Aorta (tissue), 5 donors: ENCODE measurements around the gene BTRC. TPM values are rescaled to one million over a fixed set of nuclear protein-coding genes. Genes with fewer than 3 reads are reported as not detected.
A peak's percentile ranks its signal among the peaks of the same experiment; 100 is the strongest.

Source experiments
- ATAC-seq: fragments of 200-7000 bp; cut with Tn5 transposase; one replicate; pipeline ENCODE4 v1.9.1; 2022; ENCODE audit warnings: moderate library complexity; ENCODE audit not compliant: low FRiP score
- DNase-seq, 2 donors: peaks; one replicate each; pipeline ENCODE4 v3.0.0-alpha.2; 2020
- H3K27ac ChIP-seq, 2 donors: one replicate each; pipeline ENCODE4 v1.5.1; 2013; ENCODE audit warnings: low read length in 2 of 2, mild to moderate bottlenecking in 2 of 2, moderate library complexity in 2 of 2, control low read depth in 1 of 2, inconsistent platforms in 1 of 2, low read depth in 1 of 2
- H3K27me3 ChIP-seq, 2 donors: one replicate each; pipeline ENCODE4 v1.6.1; 2013; ENCODE audit warnings: control low read depth in 1 of 2, low read length in 1 of 2, mild to moderate bottlenecking in 1 of 2, moderate library complexity in 1 of 2; ENCODE audit not compliant: insufficient read depth in 2 of 2, control insufficient read depth in 1 of 2
- H3K36me3 ChIP-seq, 2 donors: one replicate each; pipeline ENCODE4 v1.6.1; 2013; ENCODE audit warnings: control low read depth in 1 of 2, low read length in 1 of 2, mild to moderate bottlenecking in 1 of 2; ENCODE audit not compliant: insufficient read depth in 2 of 2, control insufficient read depth in 1 of 2
- H3K4me1 ChIP-seq, 2 donors: one replicate each; pipeline ENCODE4 v1.6.1; 2013; ENCODE audit warnings: low read length in 2 of 2, control low read depth in 1 of 2, mild to moderate bottlenecking in 1 of 2, moderate library complexity in 1 of 2; ENCODE audit not compliant: insufficient read depth in 2 of 2, control insufficient read depth in 1 of 2
- H3K4me3 ChIP-seq, 2 donors: one replicate each; pipeline ENCODE4 v1.5.1; 2013; ENCODE audit warnings: low read length in 2 of 2, control low read depth in 1 of 2, mild to moderate bottlenecking in 1 of 2
- H3K9me3 ChIP-seq: one replicate; pipeline ENCODE4 v1.6.1; 2013; ENCODE audit warnings: mild to moderate bottlenecking, low read length; ENCODE audit not compliant: control insufficient read depth
- WGBS, 2 donors: extraction: QIAGEN DNeasy Blood & Tissue Kit; methylation state at CpG; one replicate each; pipeline ENCODE4 v1.1.7; 2013; 5-methylcytosine and 5-hydroxymethylcytosine counted together
- intact Hi-C, 2 donors: fragments of 100-400 bp; cut with DNase I; formaldehyde crosslinking; loops; one replicate each; pipeline versions ENCODE4 v1.14.2 to v1.15.0; 2022
- long read RNA-seq, 2 donors: library from polyadenylated mRNA; unstranded; transcript quantifications; one replicate each; pipeline ENCODE4 v2.0.0, GENCODE V29; 2020 to 2021
- polyA plus RNA-seq, 2 donors: library from polyadenylated mRNA; stranded (reverse); fragments of 200-250 nt; gene quantifications; one replicate each; pipeline ENCODE4 v1.2.3, GENCODE V29; 2013
- total RNA-seq, 2 donors: library from RNA; stranded (reverse); fragmentation: NEBNext Ultra II Directional; extraction: Animal tissue kit (Norgen Biotek cat#: 25700); gene quantifications; one replicate each; pipeline ENCODE4 v1.2.1, GENCODE V29; 2021
- donor health status: healthy with polysubstance abuse.
- donor health status: Bipolar disorder and iron deficiency.
- donor health status: DM: no; HTN: no; CAD: no.
- donor health status: DM: no; HTN: no; CAD: no.
- donor health status: DM: yes; HTN: yes; CAD: no.

The BTRC gene
- total RNA-seq (10 to 100 TPM; 16.6 to 21.0 TPM), polyA plus RNA-seq (1 to 10 TPM; 4.4 to 5.0 TPM)
- long read RNA-seq, donor 1, full-length matches to known transcripts: 8 of 20 reads
- long read RNA-seq, donor 1, partial matches to known transcripts: 0 of 20 reads
- long read RNA-seq, donor 1, other reads (novel, unspliced or antisense): 12 of 20 reads
- long read RNA-seq, donor 2, full-length matches to known transcripts: 2 of 10 reads
- long read RNA-seq, donor 2, partial matches to known transcripts: 1 of 10 reads
- long read RNA-seq, donor 2, other reads (novel, unspliced or antisense): 7 of 10 reads

- intact Hi-C loops: loop anchor here in 1 of 2 donors (10.0 kb wide), 1 partner anchor 111 kb away; no protein-coding TSS in a partner anchor
- H3K27me3 ChIP-seq: no peaks in the 10 kb centered on the region
- no peaks in the 10 kb centered on the region for H3K9me3 ChIP-seq
- DNase-seq (peak; percentile 98), ATAC-seq (peak; percentile 100)
- no peaks in the 10 kb centered on the region for H3K4me1 ChIP-seq
- peak within 1 kb of the TSS; percentile 68 to 69 for H3K4me3 ChIP-seq
- no peaks in the 10 kb centered on the region for H3K36me3 ChIP-seq
- H3K27ac ChIP-seq: peak within 1 kb of the TSS in 1 of 2 donors; percentile 41
- 0 to 1% methylated on average over 48 to 50 of the region's 50 CpGs for WGBS, 2 donors
Observed at GRCh38 chr10:101353692-101354327, at the start of gene BTRC. BTRC (plus strand) TSS chr10:101354165; CDS start chr10:101354181, 16 bp downstream.

- WGBS, 2 donors: 96 to 97% methylated on average over 9 of the region's 9 CpGs
- DNase-seq (no peak), ATAC-seq (no peak)
- Histone ChIP-seq H3K4me1 (no peaks in the 10 kb centered on the region), H3K27me3 (no peaks in the 10 kb centered on the region), H3K4me3 (no peak overlapping the region), H3K9me3 (no peaks in the 10 kb centered on the region), H3K27ac (no peak overlapping the region), H3K36me3 (no peaks in the 10 kb centered on the region)
- intact Hi-C loops: no loop called here
Observed at GRCh38 chr10:101304316-101304715, 49.6 kb upstream of the BTRC start.

GRCh38 chr10:101305320-101306241, 48.4 kb upstream of the BTRC start:
- ATAC-seq (no peak), DNase-seq (no peak)
- no peak overlapping the region for H3K27ac ChIP-seq
- no peaks in the 10 kb centered on the region for H3K27me3 ChIP-seq
- WGBS, 2 donors: 71 to 76% methylated on average over 17 of the region's 17 CpGs
- no peak overlapping the region for H3K4me3 ChIP-seq
- intact Hi-C loops: no loop called here
- H3K9me3 ChIP-seq: no peaks in the 10 kb centered on the region
- no peaks in the 10 kb centered on the region for H3K36me3 ChIP-seq
- H3K4me1 ChIP-seq: no peaks in the 10 kb centered on the region

- intact Hi-C loops: no loop called here
- Histone ChIP-seq H3K27ac (no peak overlapping the region), H3K36me3 (no peaks in the 10 kb centered on the region), H3K4me1 (no peaks in the 10 kb centered on the region), H3K27me3 (no peaks in the 10 kb centered on the region), H3K9me3 (no peaks in the 10 kb centered on the region), H3K4me3 (no peak overlapping the region)
- no peak for ATAC-seq
- 68 to 93% methylated on average over 2 of the region's 2 CpGs for WGBS, 2 donors
- no peak for DNase-seq
Observed at GRCh38 chr10:101308051-101308450, 45.9 kb upstream of the BTRC start.

- no peaks in the 10 kb centered on the region for H3K27me3 ChIP-seq
- H3K4me1 ChIP-seq: no peaks in the 10 kb centered on the region
- no peak for ATAC-seq
- no peaks in the 10 kb centered on the region for H3K36me3 ChIP-seq
- no peak for DNase-seq
- no peaks in the 10 kb centered on the region for H3K9me3 ChIP-seq
- 7 to 9% methylated on average over 22 to 25 of the region's 25 CpGs for WGBS, 2 donors
- H3K27ac ChIP-seq: no peak overlapping the region
- intact Hi-C loops: no loop called here
- H3K4me3 ChIP-seq: peak overlapping the region in 1 of 2 donors; percentile 27
Observed at GRCh38 chr10:101310529-101311184, 43.3 kb upstream of the BTRC start.

GRCh38 chr10:101311185-101312066, 42.5 kb upstream of the BTRC start:
- ATAC-seq (no peak), DNase-seq (no peak)
- Histone ChIP-seq H3K27ac (no peak overlapping the region), H3K4me3 (peak overlapping the region; percentile 14 to 27), H3K36me3 (no peaks in the 10 kb centered on the region), H3K4me1 (no peaks in the 10 kb centered on the region), H3K9me3 (no peaks in the 10 kb centered on the region), H3K27me3 (no peaks in the 10 kb centered on the region)
- intact Hi-C loops: no loop called here
- WGBS, 2 donors: 15 to 16% methylated on average over 15 of the region's 15 CpGs

- no peak for DNase-seq
- no peaks in the 10 kb centered on the region for H3K36me3 ChIP-seq
- no peaks in the 10 kb centered on the region for H3K4me1 ChIP-seq
- H3K27ac ChIP-seq: no peak overlapping the region
- 70 to 78% methylated on average over 3 of the region's 3 CpGs for WGBS, 2 donors
- H3K27me3 ChIP-seq: no peaks in the 10 kb centered on the region
- no peak overlapping the region for H3K4me3 ChIP-seq
- H3K9me3 ChIP-seq: no peaks in the 10 kb centered on the region
- intact Hi-C loops: no loop called here
- ATAC-seq: no peak
Observed at GRCh38 chr10:101319241-101319915, 34.6 kb upstream of the BTRC start.
